Measurements from ENCODE around the gene ZNF598.
A peak's percentile ranks its signal among the peaks of the same experiment; 100 is the strongest.

The ZNF598 gene

GRCh38 chr16:1990351-1991134 is 19.1 kb downstream of the ZNF598 start:
- no peak for DNase-seq (ENCODE audit: low spot score)

- DNase-seq (ENCODE audit: low spot score) = no peak
These were observed 19.6 kb downstream of the ZNF598 start for GRCh38 chr16:1990101-1990350.

DNA sequence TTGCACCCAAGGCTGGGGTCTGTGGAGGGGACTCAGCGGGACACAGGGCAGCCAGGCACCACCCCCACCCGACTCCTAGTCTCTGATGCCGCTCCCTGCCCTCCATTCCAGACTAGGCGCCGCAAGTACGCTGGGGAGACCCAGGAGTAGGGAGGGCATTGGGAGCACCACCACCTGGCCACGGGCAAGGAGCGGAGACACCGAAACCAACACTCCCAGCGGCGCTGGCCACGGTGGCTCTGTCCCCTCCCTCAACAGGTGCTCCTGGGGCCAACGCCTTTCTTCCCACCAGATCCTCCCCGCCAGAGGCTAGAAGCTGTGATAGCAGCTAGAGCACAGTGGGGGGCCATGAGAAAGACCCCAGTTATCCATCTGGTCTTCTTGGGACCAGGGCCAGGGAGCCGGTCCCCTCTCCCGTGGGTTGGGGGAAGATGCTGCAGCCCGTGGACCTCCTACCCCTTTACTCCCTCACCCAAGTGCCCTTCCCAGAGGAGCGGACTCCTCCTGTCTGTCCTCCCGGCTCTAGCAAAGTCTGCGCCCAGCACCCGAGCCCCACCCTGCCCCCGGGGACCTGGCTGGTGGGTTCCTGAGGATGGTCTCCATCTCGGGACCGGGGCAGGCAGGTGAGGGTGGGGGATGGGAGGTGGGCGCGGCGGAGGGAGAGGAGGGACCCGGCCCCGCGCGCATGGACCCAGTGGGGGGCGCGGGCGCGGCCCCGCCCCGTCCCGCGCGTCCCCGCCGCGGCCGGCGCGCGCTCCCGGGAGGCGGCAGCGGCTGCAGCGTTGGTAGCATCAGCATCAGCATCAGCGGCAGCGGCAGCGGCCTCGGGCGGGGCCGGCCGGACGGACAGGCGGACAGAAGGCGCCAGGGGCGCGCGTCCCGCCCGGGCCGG is 20.2 kb downstream of the ZNF598 start, which contains the start of gene SYNGR3:
SYNGR3 (plus strand) TSS at position 762 of the 892 bp plus-strand sequence. CDS start 133 bp downstream, outside the sequence.
- DNase-seq (ENCODE audit: low spot score) = no peak

DNA sequence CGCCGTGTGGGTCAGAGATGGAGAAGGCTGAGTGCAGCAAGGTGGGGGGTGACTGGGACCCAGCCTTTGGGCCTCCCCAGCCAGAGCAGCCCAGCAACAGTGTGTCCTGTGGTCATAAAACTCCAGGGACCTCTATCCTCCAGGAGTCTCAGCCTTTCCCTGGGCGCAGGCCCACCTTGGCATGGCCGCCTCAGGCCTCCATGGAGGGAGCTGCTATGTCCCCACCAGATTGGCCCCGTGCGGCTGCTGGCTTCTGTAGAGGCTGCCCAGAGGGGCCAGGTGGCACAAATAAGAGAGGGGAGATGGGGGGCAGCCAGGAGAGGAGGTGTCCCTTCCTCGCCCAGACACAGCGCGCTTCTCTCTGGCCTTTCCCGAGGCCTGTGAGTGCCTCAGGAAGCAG is 22.4 kb downstream of the ZNF598 start:
- no peak for DNase-seq (ENCODE audit: low spot score)

DNA sequence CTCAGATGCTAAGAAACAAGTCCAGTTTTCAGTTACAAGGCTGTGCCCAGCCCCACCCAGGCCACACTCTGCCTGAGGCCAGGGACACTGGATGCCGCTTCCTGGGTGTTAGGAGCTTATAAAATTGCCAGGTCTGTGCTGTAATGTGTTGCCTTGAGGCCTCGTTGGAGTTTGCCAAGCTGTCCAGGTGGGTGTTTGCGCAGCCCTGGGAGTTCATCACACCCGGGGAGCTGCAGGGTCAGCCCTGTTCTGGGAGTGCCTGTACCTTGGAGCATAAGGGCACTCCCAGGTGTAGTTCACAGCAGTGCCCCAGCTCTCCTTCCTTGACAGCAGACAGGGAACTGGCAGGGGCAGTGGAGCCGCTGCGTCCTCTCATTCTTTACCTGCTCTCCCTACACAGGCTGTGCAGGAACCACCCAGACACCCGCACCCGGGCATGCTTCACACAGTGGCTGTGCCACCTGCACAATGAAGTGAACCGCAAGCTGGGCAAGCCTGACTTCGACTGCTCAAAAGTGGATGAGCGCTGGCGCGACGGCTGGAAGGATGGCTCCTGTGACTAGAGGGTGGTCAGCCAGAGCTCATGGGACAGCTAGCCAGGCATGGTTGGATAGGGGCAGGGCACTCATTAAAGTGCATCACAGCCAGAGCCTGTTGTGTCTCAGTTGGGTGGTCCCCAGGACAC is 24.0 kb downstream of the ZNF598 start:
- DNase-seq (ENCODE audit: low spot score) = no peak

DNA sequence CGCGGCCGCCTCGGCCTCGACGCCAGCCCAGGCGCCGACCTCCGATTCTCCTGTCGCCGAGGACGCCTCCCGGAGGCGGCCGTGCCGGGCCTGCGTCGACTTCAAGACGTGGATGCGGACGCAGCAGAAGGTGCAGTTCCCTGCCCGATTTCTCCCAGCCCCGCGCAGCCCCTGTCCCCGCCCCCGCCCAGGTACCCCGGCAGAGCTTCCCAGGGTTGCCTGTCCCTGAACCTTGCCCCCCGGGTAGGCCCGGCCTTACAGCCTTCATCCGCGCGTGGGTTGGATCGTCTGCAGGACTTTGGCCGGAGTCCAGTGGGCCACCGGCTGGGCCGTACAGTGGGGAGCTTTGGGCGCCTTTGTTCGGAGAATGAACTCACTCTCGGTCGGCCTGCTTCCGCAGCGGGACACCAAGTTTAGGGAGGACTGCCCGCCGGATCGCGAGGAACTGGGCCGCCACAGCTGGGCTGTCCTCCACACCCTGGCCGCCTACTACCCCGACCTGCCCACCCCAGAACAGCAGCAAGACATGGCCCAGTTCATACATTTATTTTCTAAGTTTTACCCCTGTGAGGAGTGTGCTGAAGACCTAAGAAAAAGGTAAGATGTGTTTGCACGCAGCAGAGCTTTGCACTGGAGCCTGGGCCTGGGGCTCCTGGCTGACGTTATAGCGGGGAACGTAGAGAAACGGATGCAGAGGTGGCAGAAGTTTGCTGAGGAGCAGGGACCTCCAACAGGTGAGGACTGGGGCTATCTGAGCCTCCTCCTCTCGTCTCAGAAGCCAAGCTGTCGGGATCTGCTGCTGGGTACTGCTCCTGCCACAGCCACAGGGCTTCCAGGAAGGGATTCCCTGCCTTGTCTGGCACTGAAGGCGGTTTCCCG is 25.0 kb downstream of the ZNF598 start:
- no peak for DNase-seq (ENCODE audit: low spot score)

DNA sequence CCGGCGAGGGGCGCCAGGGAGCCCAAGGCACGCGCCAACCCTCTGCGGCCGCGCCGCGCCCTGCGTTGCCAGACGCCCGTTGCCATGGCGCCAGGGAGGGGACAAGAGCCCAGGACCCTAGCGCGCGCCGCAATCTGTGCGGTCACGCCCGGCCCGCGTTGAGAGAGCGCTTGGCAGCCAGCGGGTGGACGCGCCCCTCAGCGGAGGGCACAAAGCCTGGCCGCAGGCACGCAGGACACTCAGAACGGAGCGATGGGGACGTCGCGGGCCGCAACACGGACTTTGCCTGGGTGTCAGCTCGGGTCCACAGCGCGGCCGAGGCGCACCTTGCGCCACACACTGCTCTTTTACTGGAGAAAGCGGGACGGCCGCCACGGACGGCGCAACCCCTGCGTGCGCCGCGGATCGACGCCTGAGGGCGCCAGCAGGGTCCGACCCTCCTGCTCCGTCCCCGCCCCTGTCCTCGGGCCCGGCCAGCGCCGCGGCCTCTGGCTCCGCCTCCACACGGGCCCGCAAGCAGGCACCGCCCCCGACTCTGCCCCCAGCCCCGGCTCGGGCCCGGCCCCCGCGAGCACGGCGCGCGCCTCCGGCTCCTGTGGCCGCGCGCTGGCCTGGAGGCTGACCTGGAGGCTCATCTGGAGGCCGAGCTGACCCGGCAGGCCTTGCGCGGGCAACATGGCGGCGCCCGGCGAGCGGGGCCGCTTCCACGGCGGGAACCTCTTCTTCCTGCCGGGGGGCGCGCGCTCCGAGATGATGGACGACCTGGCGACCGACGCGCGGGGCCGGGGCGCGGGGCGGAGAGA is 25.9 kb downstream of the ZNF598 start, which contains the start of gene GFER:
GFER (plus strand) TSS at position 650 of the 803 bp plus-strand sequence; CDS start at position 676, 26 bp downstream.
- DNase-seq (ENCODE audit: low spot score) = peak; percentile 93

- DNase-seq (ENCODE audit: low spot score) = no peak
These were observed 26.6 kb downstream of the ZNF598 start for GRCh38 chr16:1982991-1983543.

GRCh38 chr16:1982013-1982433 is 27.6 kb downstream of the ZNF598 start:
- DNase-seq (ENCODE audit: low spot score) = no peak

DNA sequence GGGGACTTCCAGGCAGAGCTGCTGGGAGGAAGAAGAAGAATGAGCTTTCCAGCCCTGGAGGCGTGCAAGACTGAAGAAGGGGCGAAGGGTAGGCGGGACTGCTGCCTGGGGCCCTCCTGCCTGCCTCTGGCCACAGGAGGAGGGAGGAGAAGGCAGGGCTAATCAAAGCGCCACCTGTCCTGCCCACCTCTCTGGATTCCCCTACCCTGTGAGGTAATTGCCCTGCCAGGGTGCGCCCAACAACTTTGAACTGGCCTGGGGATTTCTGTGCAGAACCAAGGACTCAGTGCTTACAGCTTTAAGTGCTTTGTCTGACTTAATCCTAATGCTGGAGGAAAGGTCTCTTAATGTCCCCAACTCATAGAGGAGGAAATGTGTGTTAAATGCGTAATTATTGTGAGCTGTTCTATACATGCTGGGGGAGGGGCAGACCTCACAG is 28.2 kb downstream of the ZNF598 start, which contains the start of gene NOXO1:
NOXO1 (minus strand) TSS at position 72 of the 439 bp plus-strand sequence. CDS start 290 bp downstream, outside the sequence.
- no peak for DNase-seq (ENCODE audit: low spot score)

- DNase-seq (ENCODE audit: low spot score) = no peak
These were observed 28.9 kb downstream of the ZNF598 start for GRCh38 chr16:1980770-1981087.

DNA sequence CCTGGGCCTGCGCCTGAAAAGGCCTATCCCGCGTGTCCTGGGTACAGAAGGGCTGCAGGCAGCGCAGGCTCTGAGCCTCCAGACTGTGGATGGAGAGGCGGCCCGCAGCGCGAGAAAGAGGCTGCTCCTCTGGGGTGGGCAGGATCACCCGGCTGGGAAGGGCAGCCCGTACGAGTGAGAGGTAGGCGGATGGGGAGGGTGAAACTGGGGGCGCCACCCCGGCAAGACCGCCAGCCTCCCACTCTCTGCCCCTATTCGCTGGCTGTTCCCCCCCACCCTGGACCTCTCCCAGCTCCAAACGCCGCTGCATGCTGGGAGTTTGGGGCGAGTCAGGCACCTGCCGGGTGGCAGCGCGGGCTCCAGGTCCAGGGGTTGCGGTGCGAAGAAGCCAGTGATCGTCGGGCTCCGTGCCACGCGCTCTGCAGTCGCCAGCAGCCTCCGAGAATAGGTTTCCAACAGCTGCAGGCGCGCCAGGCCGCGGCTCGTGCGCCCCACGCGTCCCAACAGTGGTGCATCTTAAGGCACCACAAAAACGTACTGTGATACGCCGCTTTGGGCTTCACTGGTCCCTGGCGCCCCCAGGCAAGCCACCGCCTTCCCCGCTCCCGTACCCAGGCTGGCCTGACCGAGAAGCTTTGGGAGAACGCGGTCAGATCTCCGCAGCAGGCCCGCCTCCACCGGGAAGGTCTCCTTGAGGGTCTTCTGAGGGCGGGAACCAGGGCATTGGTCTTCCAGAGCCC is 29.4 kb downstream of the ZNF598 start:
- no peak for DNase-seq (ENCODE audit: low spot score)

DNA sequence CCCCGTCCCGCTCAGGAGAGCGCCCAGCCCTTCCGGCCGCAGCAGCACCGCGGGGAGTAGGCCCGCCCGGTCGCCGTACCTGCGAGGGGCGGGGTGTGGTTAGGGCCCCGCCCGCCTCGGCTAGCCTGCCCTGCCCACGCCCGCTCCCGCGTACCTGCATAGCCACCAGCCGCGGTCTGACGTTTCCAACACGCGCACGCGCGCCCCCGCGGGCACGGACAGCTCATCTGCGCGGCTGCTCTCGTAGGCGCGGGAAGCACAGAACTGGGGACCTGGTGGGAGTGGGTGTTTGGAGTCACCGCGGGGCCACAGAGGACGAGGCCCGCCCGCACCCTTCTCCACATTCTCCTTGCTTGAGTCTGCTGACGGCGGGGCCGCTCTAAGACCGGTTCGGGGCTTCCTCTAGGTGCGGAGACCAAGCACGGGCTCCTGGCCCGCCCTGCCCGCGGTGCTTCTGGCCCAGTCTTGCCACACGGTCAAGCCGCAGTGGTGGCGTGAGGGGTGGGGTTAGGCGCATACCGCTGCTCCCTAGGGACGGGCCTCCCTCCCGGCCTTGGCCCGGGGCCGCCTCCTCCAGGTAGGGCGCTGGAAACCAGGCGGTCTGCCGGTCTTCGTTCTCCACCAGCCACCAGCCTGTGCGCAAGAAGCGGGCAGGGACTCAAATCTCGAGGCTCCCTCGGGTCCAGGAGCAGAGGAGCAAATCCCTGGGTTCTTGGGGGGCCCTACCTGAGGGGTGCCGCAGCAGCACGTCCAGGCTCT is 30.2 kb downstream of the ZNF598 start:
- no peak for DNase-seq (ENCODE audit: low spot score)

DNA sequence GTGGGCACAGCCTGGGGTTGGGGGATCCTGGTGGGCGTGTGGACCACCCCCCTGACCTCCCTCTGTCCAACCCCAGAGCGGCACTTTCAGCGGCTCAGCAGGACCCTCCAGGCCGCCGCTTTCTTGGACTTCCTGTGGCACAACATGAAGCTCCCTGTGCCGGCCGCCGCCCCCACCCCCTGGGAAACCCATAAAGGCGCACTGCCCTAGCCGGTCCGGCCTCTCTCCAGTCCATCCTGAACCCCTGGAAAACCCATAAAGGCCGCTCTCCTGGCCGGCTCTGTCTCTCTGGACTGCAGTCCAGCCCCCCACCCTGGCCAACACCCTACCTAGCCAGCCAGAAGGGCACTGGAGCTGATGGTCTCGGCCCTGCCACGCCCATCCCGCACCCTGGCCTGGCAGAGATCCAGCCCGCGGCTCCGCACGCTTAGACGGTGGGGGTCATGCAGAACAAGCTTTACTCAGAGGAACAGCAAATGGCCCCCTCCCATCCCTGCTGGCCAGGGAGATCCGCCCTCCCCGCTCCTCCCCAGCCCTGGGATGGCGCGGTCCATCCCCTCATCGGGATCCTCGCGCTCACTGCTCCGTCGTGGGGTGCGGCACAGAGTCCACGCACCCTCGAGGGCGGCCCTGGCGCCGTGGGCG is 31.0 kb downstream of the ZNF598 start:
- DNase-seq (ENCODE audit: low spot score) = no peak

DNA sequence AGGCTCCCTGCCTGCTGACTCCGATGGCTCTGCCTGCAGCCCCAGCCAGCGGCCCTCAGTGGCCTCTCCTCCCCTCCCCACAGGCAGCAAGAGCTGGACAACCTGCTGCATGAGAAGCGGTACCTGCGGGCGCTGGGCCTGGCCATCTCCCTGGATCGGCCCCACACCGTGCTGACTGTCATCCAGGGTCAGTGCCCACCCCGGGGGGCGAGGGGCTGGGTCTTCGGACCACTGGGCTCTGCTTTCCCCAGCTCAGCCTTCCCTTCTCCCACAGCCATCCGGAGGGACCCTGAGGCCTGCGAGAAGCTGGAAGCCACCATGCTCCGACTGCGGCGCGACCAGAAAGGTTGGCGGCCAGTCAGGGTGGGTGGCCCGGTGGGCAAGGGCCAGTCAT is 31.7 kb downstream of the ZNF598 start:
- no peak for DNase-seq (ENCODE audit: low spot score)

- no peak for DNase-seq (ENCODE audit: low spot score)
These were observed 32.4 kb downstream of the ZNF598 start for GRCh38 chr16:1976951-1977874.

DNA sequence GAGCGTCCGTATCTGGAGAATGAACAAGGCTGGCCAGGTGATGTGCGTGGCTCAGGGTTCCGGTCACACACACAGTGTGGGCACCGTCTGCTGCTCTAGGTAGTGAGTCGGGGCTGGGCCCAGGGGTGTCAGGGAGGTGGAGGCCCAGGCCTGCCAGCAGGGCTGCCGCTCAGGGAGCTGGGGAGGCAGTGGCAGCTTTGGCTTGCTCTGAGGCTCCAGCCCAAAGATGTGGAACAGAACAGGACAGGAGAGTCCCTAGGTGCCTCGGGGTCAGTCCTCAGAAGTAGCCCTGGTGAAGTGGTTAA is 33.5 kb downstream of the ZNF598 start:
- no peak for DNase-seq (ENCODE audit: low spot score)

Measured in left forelimb (tissue), 1 donor.